K562 (cell line): Measurements from ENCODE around the gene P2RY11. TPM values are rescaled to one million over a fixed set of nuclear protein-coding genes. Genes with fewer than 3 reads are reported as not detected.

Experiments used
- DLX4 ChIP-seq: fragments of 250-450 bp; sonication (Bioruptor Pico); IDR thresholded peaks from 2 replicates; pipeline ENCODE4 v1.6.1; 2021; ENCODE audit warnings: mild to moderate bottlenecking
- GATA2 ChIP-seq: sonication (generic); formaldehyde crosslinking; IDR thresholded peaks from 2 replicates; pipeline ENCODE4 v1.4.0; 2020; ENCODE audit warnings: mild to moderate bottlenecking, missing genetic modification reagents
- ID3 ChIP-seq, 2 experiments: fragments of 250-450 bp in 1 of 2; fragments of 450-650 bp in 1 of 2; sonication (Bioruptor Pico) in 1 of 2; IDR thresholded peaks; 2 replicates each; pipeline versions ENCODE4 v1.6.1 to v1.8.0; 2016 to 2021; ENCODE audit warnings: mild to moderate bottlenecking in 2 of 2, moderate library complexity in 2 of 2, missing compliant biosample characterization in 1 of 2, missing genetic modification characterization in 1 of 2
- KLF1 ChIP-seq: fragments of 450-650 bp; IDR thresholded peaks from 2 replicates; pipeline ENCODE4 v1.6.1; 2016; ENCODE audit warnings: missing genetic modification characterization, missing compliant biosample characterization
- MIER1 ChIP-seq: fragments of 450-650 bp; IDR thresholded peaks from 2 replicates; pipeline ENCODE4 v1.6.1; 2016; ENCODE audit warnings: antibody characterized with exemption, mild to moderate bottlenecking, low read depth
- polyA plus RNA-seq, 8 experiments: library from polyadenylated mRNA; depleted of rRNA in 4 of 8; stranded (reverse) in 5 of 8; unstranded in 3 of 8; fragments of >200 nt; fragmentation: Nextera tagmentation in 2 of 8; fragmentation: Illumina TruSeq in 1 of 8; extraction: Ambion mirVana in 2 of 8; extraction: Trizol in 1 of 8; gene quantifications; 2 replicates each; pipeline versions ENCODE4 v1.2.1 to v1.2.3, GENCODE V29; 2011 to 2014; ENCODE audit warnings: inconsistent platforms in 1 of 8, missing spikeins in 1 of 8
- total RNA-seq, 7 experiments: library from RNA; depleted of rRNA in 6 of 7; stranded (reverse); fragments of >200 nt in 6 of 7; fragmentation: Illumina TruSeq in 2 of 7; extraction: Trizol in 2 of 7; gene quantifications; 2 replicates each; pipeline versions ENCODE4 v1.2.1 to v1.2.3, GENCODE V29; 2011 to 2021; ENCODE audit warnings: low replicate concordance in 1 of 7
- TF ChIP-seq, protein P1 (sequence below): sonication (generic); formaldehyde crosslinking; IDR thresholded peaks from 2 replicates; pipeline ENCODE4 v1.8.0; 2023; ENCODE audit warnings: missing genetic modification reagents, mild to moderate bottlenecking, borderline replicate concordance
- TF ChIP-seq, protein P2 (sequence below): sonication (generic); formaldehyde crosslinking; IDR thresholded peaks from 2 replicates; pipeline ENCODE4 v1.8.0; 2022; ENCODE audit warnings: missing genetic modification reagents, mild to moderate bottlenecking, borderline replicate concordance
- TF ChIP-seq, protein P3 (sequence below): fragments of 250-450 bp; sonication (Bioruptor Pico); IDR thresholded peaks from 2 replicates; pipeline ENCODE4 v1.5.0; 2021
- TF ChIP-seq, protein P4 (sequence below), 2 experiments: fragments of 200-800 bp in 1 of 2; sonication (Bioruptor generic) in 1 of 2; sonication (generic) in 1 of 2; formaldehyde crosslinking in 1 of 2; IDR thresholded peaks in 1 of 2; conservative IDR thresholded peaks in 1 of 2; 2 replicates each; pipeline versions ENCODE4 v1.5.0 to v1.6.1; 2016 to 2020; ENCODE audit warnings: missing compliant biosample characterization in 1 of 2, missing genetic modification characterization in 1 of 2, missing genetic modification reagents in 1 of 2
- TF ChIP-seq, protein P5 (sequence below): fragments of 450-650 bp; IDR thresholded peaks from one replicate; pipeline ENCODE4 v1.6.1; 2018; ENCODE audit warnings: mild to moderate bottlenecking, moderate library complexity; ENCODE audit not compliant: partially characterized antibody

P2RY11 gene
- total and polyA plus RNA-seq, 9 of the 15 experiments (the other 6 are each of a cell fraction or from before 2014, with no cell fraction given): 0.03 to 10.1 (median 1.5) TPM

DNA sequence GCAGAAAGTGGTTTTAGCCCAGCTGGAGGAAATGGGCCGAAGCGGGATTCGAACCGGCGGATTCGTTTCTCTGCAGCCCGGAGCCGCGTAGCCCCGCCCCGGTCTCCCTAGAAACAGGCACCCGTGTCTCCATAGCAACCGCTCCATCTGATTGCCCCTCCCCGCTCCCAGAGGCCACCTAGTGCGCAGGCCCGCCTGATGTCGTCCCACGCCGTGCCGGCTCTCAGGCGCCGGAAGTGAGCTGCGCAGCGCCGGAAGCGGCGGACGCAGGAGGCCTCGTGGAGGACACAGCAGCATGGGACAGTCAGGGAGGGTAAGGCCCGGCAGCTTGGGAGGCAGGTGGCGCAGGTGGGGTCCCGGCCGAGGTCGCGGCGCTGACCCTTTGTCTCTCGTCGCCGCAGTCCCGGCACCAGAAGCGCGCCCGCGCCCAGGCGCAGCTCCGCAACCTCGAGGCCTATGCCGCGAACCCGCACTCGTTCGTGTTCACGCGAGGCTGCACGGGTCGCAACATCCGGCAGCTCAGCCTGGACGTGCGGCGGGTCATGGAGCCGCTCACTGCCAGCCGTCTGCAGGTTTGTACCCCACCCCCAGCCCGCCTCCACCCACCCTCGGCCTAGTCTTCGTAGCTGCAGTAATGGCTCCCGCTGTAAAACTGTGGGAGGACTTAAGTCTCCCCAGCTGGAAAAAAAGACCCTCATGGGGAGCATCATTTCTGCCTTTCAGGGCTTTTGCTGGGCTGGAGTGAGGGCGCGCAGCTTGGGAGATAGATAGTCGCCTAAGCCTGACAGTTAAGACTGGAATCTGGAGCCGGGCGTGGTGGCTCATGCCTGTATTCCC is 5.2 kb upstream of the P2RY11 start, which contains the start of gene PPAN (continued):
- TF ChIP-seq, protein P1, sequence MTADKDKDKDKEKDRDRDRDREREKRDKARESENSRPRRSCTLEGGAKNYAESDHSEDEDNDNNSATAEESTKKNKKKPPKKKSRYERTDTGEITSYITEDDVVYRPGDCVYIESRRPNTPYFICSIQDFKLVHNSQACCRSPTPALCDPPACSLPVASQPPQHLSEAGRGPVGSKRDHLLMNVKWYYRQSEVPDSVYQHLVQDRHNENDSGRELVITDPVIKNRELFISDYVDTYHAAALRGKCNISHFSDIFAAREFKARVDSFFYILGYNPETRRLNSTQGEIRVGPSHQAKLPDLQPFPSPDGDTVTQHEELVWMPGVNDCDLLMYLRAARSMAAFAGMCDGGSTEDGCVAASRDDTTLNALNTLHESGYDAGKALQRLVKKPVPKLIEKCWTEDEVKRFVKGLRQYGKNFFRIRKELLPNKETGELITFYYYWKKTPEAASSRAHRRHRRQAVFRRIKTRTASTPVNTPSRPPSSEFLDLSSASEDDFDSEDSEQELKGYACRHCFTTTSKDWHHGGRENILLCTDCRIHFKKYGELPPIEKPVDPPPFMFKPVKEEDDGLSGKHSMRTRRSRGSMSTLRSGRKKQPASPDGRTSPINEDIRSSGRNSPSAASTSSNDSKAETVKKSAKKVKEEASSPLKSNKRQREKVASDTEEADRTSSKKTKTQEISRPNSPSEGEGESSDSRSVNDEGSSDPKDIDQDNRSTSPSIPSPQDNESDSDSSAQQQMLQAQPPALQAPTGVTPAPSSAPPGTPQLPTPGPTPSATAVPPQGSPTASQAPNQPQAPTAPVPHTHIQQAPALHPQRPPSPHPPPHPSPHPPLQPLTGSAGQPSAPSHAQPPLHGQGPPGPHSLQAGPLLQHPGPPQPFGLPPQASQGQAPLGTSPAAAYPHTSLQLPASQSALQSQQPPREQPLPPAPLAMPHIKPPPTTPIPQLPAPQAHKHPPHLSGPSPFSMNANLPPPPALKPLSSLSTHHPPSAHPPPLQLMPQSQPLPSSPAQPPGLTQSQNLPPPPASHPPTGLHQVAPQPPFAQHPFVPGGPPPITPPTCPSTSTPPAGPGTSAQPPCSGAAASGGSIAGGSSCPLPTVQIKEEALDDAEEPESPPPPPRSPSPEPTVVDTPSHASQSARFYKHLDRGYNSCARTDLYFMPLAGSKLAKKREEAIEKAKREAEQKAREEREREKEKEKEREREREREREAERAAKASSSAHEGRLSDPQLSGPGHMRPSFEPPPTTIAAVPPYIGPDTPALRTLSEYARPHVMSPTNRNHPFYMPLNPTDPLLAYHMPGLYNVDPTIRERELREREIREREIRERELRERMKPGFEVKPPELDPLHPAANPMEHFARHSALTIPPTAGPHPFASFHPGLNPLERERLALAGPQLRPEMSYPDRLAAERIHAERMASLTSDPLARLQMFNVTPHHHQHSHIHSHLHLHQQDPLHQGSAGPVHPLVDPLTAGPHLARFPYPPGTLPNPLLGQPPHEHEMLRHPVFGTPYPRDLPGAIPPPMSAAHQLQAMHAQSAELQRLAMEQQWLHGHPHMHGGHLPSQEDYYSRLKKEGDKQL (CRISPR knock-in tag): no peak
- TF ChIP-seq MIER1: no peak
- TF ChIP-seq, protein P2, sequence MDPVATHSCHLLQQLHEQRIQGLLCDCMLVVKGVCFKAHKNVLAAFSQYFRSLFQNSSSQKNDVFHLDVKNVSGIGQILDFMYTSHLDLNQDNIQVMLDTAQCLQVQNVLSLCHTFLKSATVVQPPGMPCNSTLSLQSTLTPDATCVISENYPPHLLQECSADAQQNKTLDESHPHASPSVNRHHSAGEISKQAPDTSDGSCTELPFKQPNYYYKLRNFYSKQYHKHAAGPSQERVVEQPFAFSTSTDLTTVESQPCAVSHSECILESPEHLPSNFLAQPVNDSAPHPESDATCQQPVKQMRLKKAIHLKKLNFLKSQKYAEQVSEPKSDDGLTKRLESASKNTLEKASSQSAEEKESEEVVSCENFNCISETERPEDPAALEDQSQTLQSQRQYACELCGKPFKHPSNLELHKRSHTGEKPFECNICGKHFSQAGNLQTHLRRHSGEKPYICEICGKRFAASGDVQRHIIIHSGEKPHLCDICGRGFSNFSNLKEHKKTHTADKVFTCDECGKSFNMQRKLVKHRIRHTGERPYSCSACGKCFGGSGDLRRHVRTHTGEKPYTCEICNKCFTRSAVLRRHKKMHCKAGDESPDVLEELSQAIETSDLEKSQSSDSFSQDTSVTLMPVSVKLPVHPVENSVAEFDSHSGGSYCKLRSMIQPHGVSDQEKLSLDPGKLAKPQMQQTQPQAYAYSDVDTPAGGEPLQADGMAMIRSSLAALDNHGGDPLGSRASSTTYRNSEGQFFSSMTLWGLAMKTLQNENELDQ (CRISPR knock-in tag): 0 out of 2 replicates have a peak, but pooled peaks have one; percentile 11
- TF ChIP-seq GATA2: peak; percentile 78; the same call in 1 of the 2 replicates
- TF ChIP-seq, protein P3, sequence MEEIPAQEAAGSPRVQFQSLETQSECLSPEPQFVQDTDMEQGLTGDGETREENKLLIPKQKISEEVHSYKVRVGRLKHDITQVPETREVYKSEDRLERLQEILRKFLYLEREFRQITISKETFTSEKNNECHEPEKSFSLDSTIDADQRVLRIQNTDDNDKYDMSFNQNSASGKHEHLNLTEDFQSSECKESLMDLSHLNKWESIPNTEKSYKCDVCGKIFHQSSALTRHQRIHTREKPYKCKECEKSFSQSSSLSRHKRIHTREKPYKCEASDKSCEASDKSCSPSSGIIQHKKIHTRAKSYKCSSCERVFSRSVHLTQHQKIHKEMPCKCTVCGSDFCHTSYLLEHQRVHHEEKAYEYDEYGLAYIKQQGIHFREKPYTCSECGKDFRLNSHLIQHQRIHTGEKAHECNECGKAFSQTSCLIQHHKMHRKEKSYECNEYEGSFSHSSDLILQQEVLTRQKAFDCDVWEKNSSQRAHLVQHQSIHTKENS (CRISPR knock-in tag): no peak
- TF ChIP-seq, protein P4, sequence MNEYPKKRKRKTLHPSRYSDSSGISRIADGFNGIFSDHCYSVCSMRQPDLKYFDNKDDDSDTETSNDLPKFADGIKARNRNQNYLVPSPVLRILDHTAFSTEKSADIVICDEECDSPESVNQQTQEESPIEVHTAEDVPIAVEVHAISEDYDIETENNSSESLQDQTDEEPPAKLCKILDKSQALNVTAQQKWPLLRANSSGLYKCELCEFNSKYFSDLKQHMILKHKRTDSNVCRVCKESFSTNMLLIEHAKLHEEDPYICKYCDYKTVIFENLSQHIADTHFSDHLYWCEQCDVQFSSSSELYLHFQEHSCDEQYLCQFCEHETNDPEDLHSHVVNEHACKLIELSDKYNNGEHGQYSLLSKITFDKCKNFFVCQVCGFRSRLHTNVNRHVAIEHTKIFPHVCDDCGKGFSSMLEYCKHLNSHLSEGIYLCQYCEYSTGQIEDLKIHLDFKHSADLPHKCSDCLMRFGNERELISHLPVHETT (CRISPR knock-in tag; conservative IDR thresholded peaks at IDR 0.05 in 1 of 2, IDR thresholded peaks at IDR 0.05 in 1 of 2): no peak
- peak; percentile 57; the same call in 1 of the 2 replicates for TF ChIP-seq KLF1 (tag)
- TF ChIP-seq, protein P5, sequence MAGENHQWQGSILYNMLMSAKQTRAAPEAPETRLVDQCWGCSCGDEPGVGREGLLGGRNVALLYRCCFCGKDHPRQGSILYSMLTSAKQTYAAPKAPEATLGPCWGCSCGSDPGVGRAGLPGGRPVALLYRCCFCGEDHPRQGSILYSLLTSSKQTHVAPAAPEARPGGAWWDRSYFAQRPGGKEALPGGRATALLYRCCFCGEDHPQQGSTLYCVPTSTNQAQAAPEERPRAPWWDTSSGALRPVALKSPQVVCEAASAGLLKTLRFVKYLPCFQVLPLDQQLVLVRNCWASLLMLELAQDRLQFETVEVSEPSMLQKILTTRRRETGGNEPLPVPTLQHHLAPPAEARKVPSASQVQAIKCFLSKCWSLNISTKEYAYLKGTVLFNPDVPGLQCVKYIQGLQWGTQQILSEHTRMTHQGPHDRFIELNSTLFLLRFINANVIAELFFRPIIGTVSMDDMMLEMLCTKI: no peak
- TF ChIP-seq DLX4 (CRISPR knock-in tag): no peak
- TF ChIP-seq ID3 (CRISPR knock-in tag; IDR thresholded peaks at IDR 0.05): no peak
- TF ChIP-seq ID3 (tag; IDR thresholded peaks at IDR 0.05): peak; percentile 62; the same call in 1 of the 2 replicates
